GM12891 (cell line): ENCODE results near the gene SLITRK3.
A peak's percentile ranks its signal among the peaks of the same experiment; 100 is the strongest.

Experiments
- DNase-seq: peaks from one replicate; pipeline ENCODE4 v3.0.0; 2011; ENCODE audit warnings: low spot score; ENCODE audit not compliant: insufficient read length
- FAIRE-seq: peaks from 2 replicates; lab custom pipeline; 2011; peaks lifted over from hg19 to GRCh38; lab: Jason Lieb, UNC
- PAX5 ChIP-seq: IDR thresholded peaks from 2 replicates; pipeline ENCODE4 v1.6.1; 2011; ENCODE audit warnings: low read length, moderate library complexity, mild to moderate bottlenecking; ENCODE audit not compliant: insufficient read depth, severe bottlenecking
- POLR2A ChIP-seq: IDR thresholded peaks from 2 replicates; pipeline ENCODE4 v1.6.1; 2011; ENCODE audit warnings: low read depth, low read length, control low read depth
- POLR2AphosphoS5 ChIP-seq: IDR thresholded peaks from 2 replicates; pipeline ENCODE4 v1.6.1; 2011; ENCODE audit warnings: low read depth, low read length, control low read depth
- POU2F2 ChIP-seq: IDR thresholded peaks from 2 replicates; pipeline ENCODE4 v1.6.1; 2011; ENCODE audit warnings: low read depth, mild to moderate bottlenecking, control low read depth, low read length, moderate library complexity
- SPI1 ChIP-seq: IDR thresholded peaks from 2 replicates; pipeline ENCODE4 v1.6.1; 2011; ENCODE audit warnings: low read depth, low read length, control low read depth
- TAF1 ChIP-seq: IDR thresholded peaks from 2 replicates; pipeline ENCODE4 v1.6.1; 2011; ENCODE audit warnings: low read depth, low read length, control low read depth

Gene SLITRK3

GRCh38 chr3:165192610-165193192, 3.5 kb downstream of the SLITRK3 start:
- DNase-seq (no peak), FAIRE-seq (no peak)
- TF ChIP-seq TAF1 (no peak), POLR2AphosphoS5 (no peak), POLR2A (no peak), PAX5 (no peak), SPI1 (no peak), POU2F2 (no peak)

DNA sequence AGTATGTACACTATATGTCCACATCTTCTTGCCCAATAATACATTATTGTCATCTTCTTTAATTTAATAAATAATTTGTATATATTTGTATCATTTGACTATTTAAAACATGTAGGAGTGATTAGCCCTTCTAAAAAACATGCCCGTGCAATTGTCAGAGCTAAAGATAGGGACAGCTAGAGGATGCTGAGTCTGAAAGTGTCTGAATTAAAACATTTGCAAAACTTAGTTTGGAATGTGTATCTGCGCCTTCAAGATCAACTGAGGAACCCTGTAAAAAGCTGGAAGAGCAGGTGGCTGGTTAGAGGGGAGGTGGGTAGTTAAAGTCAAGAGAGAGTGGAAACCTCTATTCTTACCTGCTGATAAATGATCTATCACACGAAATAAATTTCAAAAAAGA, 4.7 kb downstream of the SLITRK3 start:
- DNase-seq (no peak), FAIRE-seq (no peak)
- TF ChIP-seq POLR2AphosphoS5 (no peak), POLR2A (no peak), SPI1 (no peak), POU2F2 (no peak), TAF1 (no peak), PAX5 (no peak)

GRCh38 chr3:165188452-165188851, 7.7 kb downstream of the SLITRK3 start:
- DNase-seq, result no peak
- no peak for TF ChIP-seq POLR2AphosphoS5
- no peak for TF ChIP-seq SPI1
- no peak for TF ChIP-seq TAF1
- no peak for FAIRE-seq

- FAIRE-seq, result peak; percentile 64
- TF ChIP-seq POLR2AphosphoS5 (no peak), POLR2A (no peak)
- DNase-seq, result no peak
Measured at GRCh38 chr3:165185707-165186327, 10.4 kb downstream of the SLITRK3 start.

DNA sequence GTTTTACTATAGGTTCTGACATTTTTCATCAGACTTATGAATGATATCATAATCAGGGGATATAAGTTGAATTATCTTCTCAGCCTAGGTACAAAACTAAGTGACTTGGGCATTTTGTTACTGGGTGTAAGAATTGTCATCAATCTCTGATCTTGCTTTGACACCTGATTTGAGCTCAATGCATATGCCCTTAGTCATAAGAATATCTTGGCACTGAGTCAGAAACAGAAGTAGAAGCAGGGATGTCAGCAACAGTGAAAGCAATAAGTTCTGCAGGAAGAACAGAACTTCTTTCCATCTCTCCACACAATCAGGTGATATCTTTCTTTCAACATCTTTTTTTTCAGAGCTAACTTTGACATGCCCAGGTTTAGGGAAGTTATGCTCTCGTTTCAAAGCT, 14.6 kb downstream of the SLITRK3 start:
- TF ChIP-seq POLR2AphosphoS5 (no peak), SPI1 (no peak), PAX5 (no peak), POLR2A (no peak), TAF1 (no peak), POU2F2 (no peak)
- FAIRE-seq (no peak), DNase-seq (no peak)

GRCh38 chr3:165170236-165170635, 25.9 kb downstream of the SLITRK3 start:
- no peak for TF ChIP-seq POLR2AphosphoS5
- no peak for TF ChIP-seq PAX5
- no peak for TF ChIP-seq SPI1
- no peak for TF ChIP-seq POU2F2
- no peak for TF ChIP-seq TAF1
- no peak for TF ChIP-seq POLR2A
- no peak for DNase-seq
- no peak for FAIRE-seq

GRCh38 chr3:165169368-165169767, 26.8 kb downstream of the SLITRK3 start:
- no peak for TF ChIP-seq POLR2AphosphoS5
- TF ChIP-seq TAF1, result no peak
- no peak for TF ChIP-seq SPI1
- no peak for TF ChIP-seq PAX5
- TF ChIP-seq POLR2A, result no peak
- no peak for TF ChIP-seq POU2F2
- FAIRE-seq, result no peak
- no peak for DNase-seq

DNA sequence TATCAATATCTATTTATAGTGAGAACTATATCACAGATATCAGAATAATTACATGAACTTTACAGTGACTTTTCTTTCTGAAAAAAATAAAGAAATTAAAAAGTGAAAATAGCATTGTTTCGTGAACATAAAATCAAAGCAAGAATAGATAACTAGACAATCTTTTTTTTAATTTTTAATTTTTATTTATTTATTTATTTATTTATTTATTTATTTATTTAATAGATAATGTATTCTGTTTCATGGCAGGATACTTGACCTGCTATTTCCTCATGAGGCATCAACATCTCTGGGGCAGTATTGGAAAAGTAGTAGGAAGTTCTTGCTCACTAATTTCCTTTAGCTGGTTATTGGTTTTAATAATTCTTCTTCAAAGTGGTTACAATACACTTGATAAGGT, 33.3 kb downstream of the SLITRK3 start:
- TF ChIP-seq TAF1, result no peak
- TF ChIP-seq SPI1, result no peak
- TF ChIP-seq POLR2AphosphoS5, result no peak
- no peak for TF ChIP-seq POU2F2
- no peak for TF ChIP-seq POLR2A
- no peak for TF ChIP-seq PAX5
- DNase-seq, result no peak
- no peak for FAIRE-seq

DNA sequence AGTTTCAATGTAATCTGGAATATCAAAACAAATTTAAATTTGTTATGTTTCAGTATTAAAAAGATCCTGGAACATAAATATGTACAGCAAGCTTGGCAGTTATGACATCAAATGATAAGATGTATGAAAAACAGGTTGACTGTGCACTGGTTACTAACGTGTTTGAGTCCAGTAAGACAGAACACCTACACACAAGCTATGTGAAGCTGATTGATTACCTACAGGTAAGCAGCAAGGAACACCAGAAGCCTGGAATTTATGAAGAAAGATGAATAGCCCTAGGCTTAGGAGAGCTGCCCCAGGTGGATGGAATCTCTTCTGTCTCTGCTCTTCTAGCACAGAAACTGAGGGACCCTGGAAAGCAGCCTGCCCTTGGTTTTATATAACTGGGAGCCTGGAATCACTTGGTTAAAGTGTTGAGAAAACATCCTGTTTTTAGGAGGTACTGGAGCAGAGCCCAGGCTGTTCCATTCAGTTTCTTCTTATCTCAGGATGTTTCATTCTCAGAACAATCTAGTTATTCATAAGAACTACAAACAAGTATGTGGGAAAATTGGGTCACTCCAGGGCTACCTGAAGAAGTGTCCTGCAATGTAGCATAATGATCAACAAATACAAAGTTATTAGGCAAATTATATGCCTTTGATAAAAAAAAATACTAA, 36.3 kb downstream of the SLITRK3 start:
- TF ChIP-seq POU2F2 (no peak), POLR2AphosphoS5 (no peak), TAF1 (no peak), PAX5 (no peak), POLR2A (no peak), SPI1 (no peak)
- DNase-seq (no peak), FAIRE-seq (no peak)
